ENCODE measurements around the gene NADK2. TPM values are rescaled to one million over a fixed set of nuclear protein-coding genes. Genes with fewer than 3 reads are reported as not detected.

Gene NADK2
- total RNA-seq, 8 experiments from 2014 or later: 9.9 to 65.4 (median 35.8) TPM

GRCh38 chr5:36180556-36181350 is 61.0 kb downstream of the NADK2 start:
- peak in 1 of 8 experiments; percentile 4 for ATAC-seq (replicated peaks in 6 of 8)
- no peak overlapping the region for H3K27ac ChIP-seq
- WGBS, 10 experiments: 85 to 100% (median 96%) methylated on average over 1 to 2 of the region's 2 CpGs; no CpG with 5 or more reads in 1 of the 10 experiments
- H3K4me3 ChIP-seq: no peak overlapping the region
- in situ Hi-C loops (cut with MboI; ENCODE audit: low pct_unique_long_range_greater_than_20kb in 2 of 9, low sequenced_read_pairs in 9 of 9, unreplicated experiment in 9 of 9): no loop called here
- peaks cover 0 to 4% of the 10 kb centered on the region in 2 donors for H3K4me1 ChIP-seq (replicated peaks in 1 of 2)

GRCh38 chr5:36179950-36180349 is 61.8 kb downstream of the NADK2 start:
- H3K4me1 ChIP-seq (replicated peaks in 1 of 2): peaks cover 0 to 4% of the 10 kb centered on the region in 2 donors
- in situ Hi-C loops (cut with MboI; ENCODE audit: low pct_unique_long_range_greater_than_20kb in 2 of 9, low sequenced_read_pairs in 9 of 9, unreplicated experiment in 9 of 9): no loop called here
- H3K27ac ChIP-seq: no peak overlapping the region
- WGBS, 10 experiments: 63 to 100% (median 93%) methylated on average over 1 to 4 of the region's 4 CpGs; no CpG with 5 or more reads in 1 of the 10 experiments
- no peak for ATAC-seq (replicated peaks in 6 of 8)
- H3K4me3 ChIP-seq: no peak overlapping the region

- 28 to 100% (median 60%) methylated on average over 1 to 3 of the region's 3 CpGs; no CpG with 5 or more reads in 2 of the 10 experiments for WGBS, 10 experiments
- in situ Hi-C loops (cut with MboI; ENCODE audit: low pct_unique_long_range_greater_than_20kb in 2 of 9, low sequenced_read_pairs in 9 of 9, unreplicated experiment in 9 of 9): no loop called here
- H3K4me3 ChIP-seq: no peak overlapping the region
- no peak for ATAC-seq (replicated peaks in 6 of 8)
- H3K4me1 ChIP-seq (replicated peaks in 1 of 2): peaks cover 0 to 4% of the 10 kb centered on the region in 2 donors
- H3K27ac ChIP-seq: no peak overlapping the region
Measured at GRCh38 chr5:36178524-36178890, 63.2 kb downstream of the NADK2 start.

GRCh38 chr5:36177715-36178523 is 63.8 kb downstream of the NADK2 start:
- peak in 7 of 8 experiments; percentile 37 to 82 (median 65) for ATAC-seq (replicated peaks in 6 of 8)
- no peak overlapping the region for H3K27ac ChIP-seq

GRCh38 chr5:36177154-36177553 is 64.6 kb downstream of the NADK2 start:
- no peak for ATAC-seq (replicated peaks in 6 of 8)
- 79 to 100% (median 98%) methylated on average over 2 of the region's 2 CpGs; no CpG with 5 or more reads in 2 of the 10 experiments for WGBS, 10 experiments
- in situ Hi-C loops (cut with MboI; ENCODE audit: low pct_unique_long_range_greater_than_20kb in 2 of 9, low sequenced_read_pairs in 9 of 9, unreplicated experiment in 9 of 9): no loop called here
- peaks cover 0 to 4% of the 10 kb centered on the region in 2 donors for H3K4me1 ChIP-seq (replicated peaks in 1 of 2)
- no peak overlapping the region for H3K4me3 ChIP-seq
- no peak overlapping the region for H3K27ac ChIP-seq

More at GRCh38 chr5:36177715-36178523, 63.8 kb downstream of the NADK2 start:
- no peak overlapping the region for H3K4me3 ChIP-seq
- in situ Hi-C loops (cut with MboI; ENCODE audit: low pct_unique_long_range_greater_than_20kb in 2 of 9, low sequenced_read_pairs in 9 of 9, unreplicated experiment in 9 of 9): no loop called here
- WGBS, 10 experiments: 75 to 100% (median 89%) methylated on average over 1 to 2 of the region's 2 CpGs; no CpG with 5 or more reads in 2 of the 10 experiments
- H3K4me1 ChIP-seq (replicated peaks in 1 of 2): peaks cover 0 to 4% of the 10 kb centered on the region in 2 donors

GRCh38 chr5:36175043-36175442 is 66.7 kb downstream of the NADK2 start:
- no peak overlapping the region for H3K4me3 ChIP-seq
- no peaks in the 10 kb centered on the region for H3K4me1 ChIP-seq (replicated peaks in 1 of 2)
- in situ Hi-C loops (cut with MboI; ENCODE audit: low pct_unique_long_range_greater_than_20kb in 2 of 9, low sequenced_read_pairs in 9 of 9, unreplicated experiment in 9 of 9): no loop called here
- no peak overlapping the region for H3K27ac ChIP-seq
- WGBS, 10 experiments: 69 to 100% (median 96%) methylated on average over 1 to 5 of the region's 5 CpGs
- no peak for ATAC-seq (replicated peaks in 6 of 8)

GRCh38 chr5:36174119-36174518 is 67.6 kb downstream of the NADK2 start:
- Histone ChIP-seq H3K4me3 (no peak overlapping the region), H3K27ac (no peak overlapping the region), H3K4me1 (replicated peaks in 1 of 2) (no peaks in the 10 kb centered on the region)
- no peak for ATAC-seq (replicated peaks in 6 of 8)
- 82 to 100% (median 100%) methylated on average over 1 to 3 of the region's 3 CpGs; no CpG with 5 or more reads in 1 of the 10 experiments for WGBS, 10 experiments
- in situ Hi-C loops (cut with MboI; ENCODE audit: low pct_unique_long_range_greater_than_20kb in 2 of 9, low sequenced_read_pairs in 9 of 9, unreplicated experiment in 9 of 9): no loop called here

- no peak overlapping the region for H3K4me3 ChIP-seq
- 50 to 100% (median 90%) methylated on average over 1 to 2 of the region's 2 CpGs; no CpG with 5 or more reads in 3 of the 10 experiments for WGBS, 10 experiments
- in situ Hi-C loops (cut with MboI; ENCODE audit: low pct_unique_long_range_greater_than_20kb in 2 of 9, low sequenced_read_pairs in 9 of 9, unreplicated experiment in 9 of 9): no loop called here
- H3K27ac ChIP-seq: no peak overlapping the region
- ATAC-seq (replicated peaks in 6 of 8): no peak
- H3K4me1 ChIP-seq (replicated peaks in 1 of 2): no peaks in the 10 kb centered on the region
Measured at GRCh38 chr5:36173426-36173825, 68.3 kb downstream of the NADK2 start.

GRCh38 chr5:36172599-36172998 is 69.1 kb downstream of the NADK2 start:
- H3K27ac ChIP-seq: no peak overlapping the region
- no peak for ATAC-seq (replicated peaks in 6 of 8)
- H3K4me1 ChIP-seq (replicated peaks in 1 of 2): no peaks in the 10 kb centered on the region
- H3K4me3 ChIP-seq: no peak overlapping the region
- WGBS, 10 experiments: 85 to 100% (median 100%) methylated on average over 1 of the region's 1 CpG; no CpG with 5 or more reads in 4 of the 10 experiments
- in situ Hi-C loops (cut with MboI; ENCODE audit: low pct_unique_long_range_greater_than_20kb in 2 of 9, low sequenced_read_pairs in 9 of 9, unreplicated experiment in 9 of 9): no loop called here

- peak in 1 of 8 experiments; percentile 64 for ATAC-seq (replicated peaks in 6 of 8)
- 80 to 100% (median 90%) methylated on average over 1 to 5 of the region's 5 CpGs; no CpG with 5 or more reads in 4 of the 10 experiments for WGBS, 10 experiments
- in situ Hi-C loops (cut with MboI; ENCODE audit: low pct_unique_long_range_greater_than_20kb in 2 of 9, low sequenced_read_pairs in 9 of 9, unreplicated experiment in 9 of 9): no loop called here
- Histone ChIP-seq H3K27ac (no peak overlapping the region), H3K4me3 (no peak overlapping the region), H3K4me1 (replicated peaks in 1 of 2) (no peaks in the 10 kb centered on the region)
Measured at GRCh38 chr5:36170832-36171424, 70.8 kb downstream of the NADK2 start.

GRCh38 chr5:36168737-36169136 is 73.0 kb downstream of the NADK2 start:
- no peak for ATAC-seq (replicated peaks in 6 of 8)
- WGBS, 10 experiments: 87 to 100% (median 100%) methylated on average over 2 to 4 of the region's 4 CpGs; no CpG with 5 or more reads in 3 of the 10 experiments
- no peaks in the 10 kb centered on the region for H3K4me1 ChIP-seq (replicated peaks in 1 of 2)
- H3K4me3 ChIP-seq: no peak overlapping the region
- no peak overlapping the region for H3K27ac ChIP-seq
- in situ Hi-C loops (cut with MboI; ENCODE audit: low pct_unique_long_range_greater_than_20kb in 2 of 9, low sequenced_read_pairs in 9 of 9, unreplicated experiment in 9 of 9): no loop called here

- no peak for ATAC-seq (replicated peaks in 6 of 8)
- no peak overlapping the region for H3K4me3 ChIP-seq
- no peak overlapping the region for H3K27ac ChIP-seq
- 80 to 100% (median 90%) methylated on average over 1 to 3 of the region's 4 CpGs; no CpG with 5 or more reads in 1 of the 10 experiments for WGBS, 10 experiments
- no peaks in the 10 kb centered on the region for H3K4me1 ChIP-seq (replicated peaks in 1 of 2)
- in situ Hi-C loops (cut with MboI; ENCODE audit: low pct_unique_long_range_greater_than_20kb in 2 of 9, low sequenced_read_pairs in 9 of 9, unreplicated experiment in 9 of 9): no loop called here
Measured at GRCh38 chr5:36164461-36164860, 77.3 kb downstream of the NADK2 start.
